ENCODE results near the gene TMEM72.

- TF ChIP-seq POLR2A (IDR thresholded peaks at IDR 0.05) (no peak), CTCF (IDR thresholded peaks at IDR 0.05) (no peak), POLR2AphosphoS5 (IDR thresholded peaks at IDR 0.05) (peak; percentile 59)
These were observed 52.9 kb downstream of the TMEM72 start for GRCh38 chr10:44963772-44964633.
